A172 (cell line): Measurements from ENCODE around the gene HMG20A. TPM values are rescaled to one million over a fixed set of nuclear protein-coding genes. Genes with fewer than 3 reads are reported as not detected.
A peak's percentile ranks its signal among the peaks of the same experiment; 100 is the strongest.
"Not testable (repeated sequence)": the region's sequence is repeated elsewhere in the genome, so short reads cannot be mapped to it uniquely, and the experiment has no call there.

ENCODE experiments used
- DNase-seq: peaks from one replicate; pipeline ENCODE4 v3.0.0-alpha.2; 2015; ENCODE audit warnings: low spot score
- total RNA-seq: library from RNA; depleted of rRNA; stranded (reverse); fragments of >200 nt; shearing (Covaris generic); gene quantifications from 2 replicates; pipeline ENCODE4 v1.2.3, GENCODE V29; 2014

Gene HMG20A
- total RNA-seq, 1 experiment from 2014 or later = 17.0 TPM

GRCh38 chr15:77406846-77407245, 13.8 kb upstream of the HMG20A start:
- DNase-seq = no peak

GRCh38 chr15:77409259-77410156, 11.2 kb upstream of the HMG20A start:
- no peak for DNase-seq

- not testable (repeated sequence) for DNase-seq
Measured at GRCh38 chr15:77410157-77410500, 10.6 kb upstream of the HMG20A start.

- no peak for DNase-seq
Measured at GRCh38 chr15:77410701-77411618, 9.7 kb upstream of the HMG20A start.

- DNase-seq = no peak
Measured at GRCh38 chr15:77411619-77411976, 9.1 kb upstream of the HMG20A start.

- no peak for DNase-seq
Measured at GRCh38 chr15:77412972-77413698, 7.6 kb upstream of the HMG20A start.

GRCh38 chr15:77413699-77414349, 6.9 kb upstream of the HMG20A start:
- DNase-seq = no peak

- DNase-seq = no peak
Measured at GRCh38 chr15:77414789-77415442, 5.8 kb upstream of the HMG20A start.

GRCh38 chr15:77415450-77416147, 5.1 kb upstream of the HMG20A start:
- DNase-seq = no peak

- no peak for DNase-seq
Measured at GRCh38 chr15:77416148-77416455, 4.6 kb upstream of the HMG20A start.

- no peak for DNase-seq
Measured at GRCh38 chr15:77416954-77417353, 3.7 kb upstream of the HMG20A start.

GRCh38 chr15:77417602-77418001, 3.1 kb upstream of the HMG20A start:
- no peak for DNase-seq

- no peak for DNase-seq
Measured at GRCh38 chr15:77418391-77418965, 2.2 kb upstream of the HMG20A start.

GRCh38 chr15:77418966-77419835, 1.5 kb upstream of the HMG20A start:
- no peak for DNase-seq

- DNase-seq = peak; percentile 95
Measured at GRCh38 chr15:77419836-77420609, 665 bp upstream of the HMG20A start, which contains the start of gene PEAK1. PEAK1 (minus strand) TSS chr15:77420104; CDS start chr15:77181926, 238,178 bp downstream.

GRCh38 chr15:77421370-77421700, 647 bp downstream of the HMG20A start:
- no peak for DNase-seq

- no peak for DNase-seq
Measured at GRCh38 chr15:77425104-77425503, 4.4 kb downstream of the HMG20A start.

GRCh38 chr15:77426377-77426776, 5.7 kb downstream of the HMG20A start:
- no peak for DNase-seq
